ENCODE measurements around the gene LTBP3.
"Not testable (repeated sequence)": the region's sequence is repeated elsewhere in the genome, so short reads cannot be mapped to it uniquely, and the experiment has no call there.

GRCh38 chr11:65564879-65565559 lies 6.9 kb upstream of the LTBP3 start:
- not testable (repeated sequence) for TF ChIP-seq POLR2A (IDR thresholded peaks at IDR 0.05; ENCODE audit: insufficient read depth in 1 of 2, low read depth in 2 of 2, low read length in 2 of 2); ESRRA (CRISPR knock-in tag; IDR thresholded peaks at IDR 0.05; ENCODE audit: low read depth); PITX1 (CRISPR knock-in tag; IDR thresholded peaks at IDR 0.05); SIN3A (IDR thresholded peaks at IDR 0.05; ENCODE audit: borderline replicate concordance, low read depth, low read length); CTCF (CRISPR knock-in tag; IDR thresholded peaks at IDR 0.05); E2F5 (CRISPR knock-in tag; conservative IDR thresholded peaks at IDR 0.05); POLR2AphosphoS5 (IDR thresholded peaks at IDR 0.05; ENCODE audit: low read depth, low read length); KLF12 (CRISPR knock-in tag; IDR thresholded peaks at IDR 0.05; ENCODE audit: borderline replicate concordance); BCL6 (CRISPR knock-in tag; IDR thresholded peaks at IDR 0.05)
